Osteoblast (primary cell): Measurements from ENCODE around the gene PHF21A. TPM values are rescaled to one million over a fixed set of nuclear protein-coding genes. Genes with fewer than 3 reads are reported as not detected.
A peak's percentile ranks its signal among the peaks of the same experiment; 100 is the strongest.

Source experiments
- DNase-seq: peaks from one replicate; pipeline ENCODE4 v3.0.0; 2011; ENCODE audit warnings: low spot score, mixed read lengths; ENCODE audit not compliant: insufficient read length; ENCODE audit errors: missing footprints
- H2AFZ ChIP-seq: 2 replicates; pipeline ENCODE4 v1.6.0; 2011; ENCODE audit warnings: mild to moderate bottlenecking, low read length
- H3K27ac ChIP-seq: 2 replicates; pipeline ENCODE4 v1.5.1; 2011; ENCODE audit warnings: mild to moderate bottlenecking, low read depth, low read length, moderate library complexity
- H3K27me3 ChIP-seq: 2 replicates; pipeline ENCODE4 v1.6.0; 2012; ENCODE audit warnings: mild to moderate bottlenecking, control low read depth, inconsistent platforms, low read length, moderate library complexity; ENCODE audit not compliant: insufficient read depth
- H3K36me3 ChIP-seq: 2 replicates; pipeline ENCODE4 v1.5.1; 2011; ENCODE audit warnings: mild to moderate bottlenecking, low read length, control low read depth, moderate library complexity; ENCODE audit not compliant: insufficient read depth
- H3K4me1 ChIP-seq: 2 replicates; pipeline ENCODE4 v1.5.1; 2011; ENCODE audit warnings: mild to moderate bottlenecking, low read length, control low read depth, moderate library complexity; ENCODE audit not compliant: insufficient read depth
- H3K4me2 ChIP-seq: 2 replicates; pipeline ENCODE4 v1.6.0; 2011; ENCODE audit warnings: mild to moderate bottlenecking, low read length; ENCODE audit not compliant: insufficient read depth
- H3K4me3 ChIP-seq: fragments of 200-600 bp; sonication (generic); 3 replicates; pipeline ENCODE4 v1.5.1; 2012; ENCODE audit warnings: mild to moderate bottlenecking, low read length, inconsistent platforms; ENCODE audit not compliant: insufficient read depth
- H3K79me2 ChIP-seq: 2 replicates; pipeline ENCODE4 v1.6.0; 2012; ENCODE audit warnings: mild to moderate bottlenecking, low read length, control low read depth, inconsistent platforms; ENCODE audit not compliant: insufficient read depth
- H3K9me3 ChIP-seq: 2 replicates; pipeline ENCODE4 v1.5.1; 2011; ENCODE audit warnings: low read depth, low read length, control low read depth
- H4K20me1 ChIP-seq: 2 replicates; pipeline ENCODE4 v1.6.0; 2012; ENCODE audit warnings: mild to moderate bottlenecking, low read length, control low read depth; ENCODE audit not compliant: insufficient read depth
- total RNA-seq: library from RNA; depleted of rRNA; stranded (reverse); fragments of >200 nt; gene quantifications from 2 replicates; pipeline ENCODE4 v1.2.3, GENCODE V29; 2012
- TF ChIP-seq, protein P1 (sequence below): IDR thresholded peaks from 2 replicates; pipeline ENCODE4 v1.5.1; 2011; ENCODE audit warnings: mild to moderate bottlenecking, low read depth, low read length, moderate library complexity; ENCODE audit errors: extremely low read depth

PHF21A gene
- total RNA-seq, 1 donor: 26.4 TPM

DNA sequence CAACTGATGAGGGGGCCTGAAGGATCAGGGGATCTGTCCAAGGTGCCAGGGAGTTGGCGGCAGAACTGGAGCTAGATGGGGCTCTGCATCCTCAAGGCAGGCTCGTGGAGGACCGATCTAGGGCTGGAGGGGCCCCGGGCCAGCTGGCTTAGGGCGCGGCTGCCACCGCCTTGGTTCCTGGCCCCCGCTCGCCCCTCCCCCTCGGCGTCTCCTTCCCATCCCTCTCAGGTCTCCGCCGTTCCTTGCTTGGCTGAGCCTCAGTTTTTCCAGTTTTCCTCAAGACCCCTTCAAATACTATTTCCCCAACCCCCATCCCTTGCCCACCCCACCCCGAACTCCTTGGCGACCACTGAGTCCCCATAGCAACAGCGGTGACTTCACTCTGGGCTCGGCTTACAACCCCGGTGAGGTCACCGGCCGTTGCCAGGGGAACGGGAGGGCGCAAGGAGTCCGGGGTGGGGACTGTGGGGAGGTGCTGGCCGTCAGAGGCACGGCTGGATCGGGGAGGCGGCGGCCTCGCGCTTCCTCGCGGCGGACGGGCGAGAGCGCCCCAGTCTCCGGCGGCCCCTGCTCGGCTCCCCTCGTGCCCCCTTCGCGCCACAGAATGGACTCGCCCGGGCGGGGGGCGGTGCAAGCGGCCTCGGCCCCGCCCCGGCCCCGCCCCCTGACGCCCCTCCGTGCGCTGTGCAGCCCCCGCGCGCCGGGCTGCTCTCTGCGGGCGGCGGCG, 221.6 kb downstream of the PHF21A start:
- Histone ChIP-seq H3K4me3 (peak overlapping the region; percentile 71), H3K79me2 (no peaks in the 10 kb centered on the region), H3K27ac (peak overlapping the region; percentile 41), H4K20me1 (peaks cover 7% of the 10 kb centered on the region), H3K4me2 (peak overlapping the region; percentile 73), H3K9me3 (no peaks in the 10 kb centered on the region), H3K36me3 (peaks cover 3% of the 10 kb centered on the region), H3K27me3 (peaks cover 24% of the 10 kb centered on the region), H3K4me1 (peaks cover 10% of the 10 kb centered on the region), H2AFZ (peak overlapping the region; percentile 68)
- DNase-seq: peak; percentile 100
- TF ChIP-seq, protein P1, sequence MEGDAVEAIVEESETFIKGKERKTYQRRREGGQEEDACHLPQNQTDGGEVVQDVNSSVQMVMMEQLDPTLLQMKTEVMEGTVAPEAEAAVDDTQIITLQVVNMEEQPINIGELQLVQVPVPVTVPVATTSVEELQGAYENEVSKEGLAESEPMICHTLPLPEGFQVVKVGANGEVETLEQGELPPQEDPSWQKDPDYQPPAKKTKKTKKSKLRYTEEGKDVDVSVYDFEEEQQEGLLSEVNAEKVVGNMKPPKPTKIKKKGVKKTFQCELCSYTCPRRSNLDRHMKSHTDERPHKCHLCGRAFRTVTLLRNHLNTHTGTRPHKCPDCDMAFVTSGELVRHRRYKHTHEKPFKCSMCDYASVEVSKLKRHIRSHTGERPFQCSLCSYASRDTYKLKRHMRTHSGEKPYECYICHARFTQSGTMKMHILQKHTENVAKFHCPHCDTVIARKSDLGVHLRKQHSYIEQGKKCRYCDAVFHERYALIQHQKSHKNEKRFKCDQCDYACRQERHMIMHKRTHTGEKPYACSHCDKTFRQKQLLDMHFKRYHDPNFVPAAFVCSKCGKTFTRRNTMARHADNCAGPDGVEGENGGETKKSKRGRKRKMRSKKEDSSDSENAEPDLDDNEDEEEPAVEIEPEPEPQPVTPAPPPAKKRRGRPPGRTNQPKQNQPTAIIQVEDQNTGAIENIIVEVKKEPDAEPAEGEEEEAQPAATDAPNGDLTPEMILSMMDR: no peak

DNA sequence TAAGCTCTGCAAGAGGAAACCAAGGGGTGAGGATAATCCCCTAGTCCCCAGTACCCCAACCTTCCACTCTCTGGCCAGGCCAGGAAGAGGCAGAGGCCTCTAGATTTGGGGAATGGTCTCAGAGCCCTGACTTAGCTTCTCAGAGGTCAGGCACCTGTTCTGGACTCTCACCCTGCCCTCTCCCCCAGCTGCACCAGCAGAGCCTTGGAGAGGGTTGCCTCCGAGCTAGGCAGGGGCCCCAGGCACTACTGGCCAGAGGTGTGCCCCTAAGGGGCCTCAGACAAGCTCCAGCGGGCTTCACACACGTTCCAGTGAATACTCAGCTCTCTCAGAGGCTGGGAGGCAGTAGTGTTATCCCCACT, 222.2 kb downstream of the PHF21A start:
- no peak overlapping the region for H2AFZ ChIP-seq
- no peaks in the 10 kb centered on the region for H3K79me2 ChIP-seq
- DNase-seq: no peak
- TF ChIP-seq, protein P1: no peak
- peak overlapping the region; percentile 41 for H3K27ac ChIP-seq
- H3K4me1 ChIP-seq: peaks cover 10% of the 10 kb centered on the region
- H3K4me3 ChIP-seq: peak overlapping the region; percentile 71
- H4K20me1 ChIP-seq: peaks cover 7% of the 10 kb centered on the region
- peaks cover 24% of the 10 kb centered on the region for H3K27me3 ChIP-seq
- peak overlapping the region; percentile 73 for H3K4me2 ChIP-seq
- H3K36me3 ChIP-seq: peaks cover 3% of the 10 kb centered on the region
- H3K9me3 ChIP-seq: no peaks in the 10 kb centered on the region

DNA sequence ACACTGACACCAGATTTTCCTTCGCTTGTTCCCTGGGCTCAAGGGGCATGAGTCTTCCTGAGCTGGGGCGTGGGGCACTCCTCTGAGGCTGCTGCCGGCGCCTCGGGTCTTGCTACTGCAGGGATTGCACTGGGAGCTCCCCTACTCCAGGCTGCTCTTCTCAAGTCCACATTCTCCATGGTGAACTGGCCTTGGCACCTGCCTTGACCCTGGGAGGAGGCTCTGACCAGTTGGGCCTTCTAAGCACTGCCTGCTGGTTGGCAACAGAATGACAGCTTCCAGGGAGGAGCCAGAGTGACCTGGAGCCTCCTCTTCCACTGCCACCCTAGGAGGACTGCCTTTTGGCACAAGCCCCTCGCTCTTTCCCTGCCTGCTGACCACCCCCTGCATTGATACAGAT, 223.7 kb downstream of the PHF21A start:
- Histone ChIP-seq H3K27me3 (peaks cover 29% of the 10 kb centered on the region), H2AFZ (no peak overlapping the region), H3K79me2 (no peaks in the 10 kb centered on the region), H3K36me3 (no peaks in the 10 kb centered on the region), H3K27ac (no peak overlapping the region), H4K20me1 (peaks cover 10% of the 10 kb centered on the region), H3K4me2 (no peak overlapping the region), H3K4me1 (peaks cover 10% of the 10 kb centered on the region), H3K4me3 (no peak overlapping the region), H3K9me3 (no peaks in the 10 kb centered on the region)
- peak; percentile 74 for DNase-seq
- TF ChIP-seq, protein P1: no peak

DNA sequence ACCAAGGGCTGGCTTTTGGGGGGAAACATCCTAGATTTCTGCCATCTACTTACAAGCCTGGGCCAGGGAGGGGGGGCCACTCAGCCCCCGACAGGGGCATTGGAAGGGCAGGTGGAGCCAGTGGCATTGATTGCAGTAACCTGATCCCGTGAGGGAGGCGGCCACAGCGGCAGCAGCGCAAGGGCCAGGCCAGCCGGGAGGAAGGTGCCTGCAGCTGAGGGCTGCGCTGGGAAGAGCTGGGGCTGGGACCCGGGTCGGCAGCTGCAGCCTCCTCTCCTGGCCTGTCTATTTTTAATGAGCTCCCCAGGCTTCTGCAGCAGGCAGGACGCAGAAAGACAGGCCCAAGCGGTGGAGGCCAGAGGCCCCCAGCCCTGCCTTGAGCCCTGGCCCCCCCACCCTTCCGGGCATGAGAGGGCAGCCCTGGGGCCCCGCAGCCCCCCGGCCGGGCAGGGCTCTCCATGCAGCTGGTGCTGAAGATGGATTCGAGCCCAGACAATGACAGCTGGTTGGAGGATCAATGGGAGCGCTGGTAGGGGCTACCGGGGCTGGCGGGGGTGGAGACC, 224.8 kb downstream of the PHF21A start:
- peaks cover 7% of the 10 kb centered on the region for H4K20me1 ChIP-seq
- H3K27ac ChIP-seq: no peak overlapping the region
- H3K79me2 ChIP-seq: no peaks in the 10 kb centered on the region
- no peak overlapping the region for H3K4me3 ChIP-seq
- peaks cover 29% of the 10 kb centered on the region for H3K27me3 ChIP-seq
- no peak overlapping the region for H3K4me2 ChIP-seq
- no peaks in the 10 kb centered on the region for H3K9me3 ChIP-seq
- H2AFZ ChIP-seq: no peak overlapping the region
- DNase-seq: peak; percentile 45
- peaks cover 10% of the 10 kb centered on the region for H3K4me1 ChIP-seq
- no peaks in the 10 kb centered on the region for H3K36me3 ChIP-seq
- TF ChIP-seq, protein P1: no peak
